GM08714 (cell line): ENCODE data around the gene SLC25A11.
"Not testable (repeated sequence)": the region's sequence is repeated elsewhere in the genome, so short reads cannot be mapped to it uniquely, and the experiment has no call there.

Experiments
- H3K4me3 ChIP-seq: fragments of 200-500 bp; sonication (Bioruptor generic); 2 replicates; pipeline ENCODE4 v1.5.1; 2014; ENCODE audit warnings: mild to moderate bottlenecking, low read length, inconsistent platforms
- ZNF274 ChIP-seq: IDR thresholded peaks from 2 replicates; pipeline ENCODE4 v1.6.1; 2012; ENCODE audit warnings: mild to moderate bottlenecking, low read depth, low read length

The SLC25A11 gene

DNA sequence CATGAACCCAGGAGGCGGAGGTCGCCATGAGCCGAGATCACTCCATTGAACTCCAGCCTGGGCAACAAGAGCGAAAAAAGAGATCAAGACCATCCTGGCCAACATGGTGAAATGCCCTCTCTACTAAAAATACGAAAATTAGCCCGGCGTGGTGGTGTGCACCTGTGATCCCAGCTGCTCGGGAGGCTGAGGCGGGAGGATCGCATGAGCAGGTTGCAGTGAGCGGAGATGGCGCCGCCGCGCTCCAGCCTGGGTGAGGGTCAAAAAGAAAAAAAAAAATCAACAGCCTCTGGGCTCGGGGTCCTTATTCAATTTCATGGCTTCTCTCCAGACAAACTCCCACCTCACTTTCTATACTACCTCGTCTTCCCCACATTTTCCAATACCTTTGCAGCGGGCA, 11.0 kb downstream of the SLC25A11 start:
- H3K4me3 ChIP-seq = no peak overlapping the region
- no peak for TF ChIP-seq ZNF274

DNA sequence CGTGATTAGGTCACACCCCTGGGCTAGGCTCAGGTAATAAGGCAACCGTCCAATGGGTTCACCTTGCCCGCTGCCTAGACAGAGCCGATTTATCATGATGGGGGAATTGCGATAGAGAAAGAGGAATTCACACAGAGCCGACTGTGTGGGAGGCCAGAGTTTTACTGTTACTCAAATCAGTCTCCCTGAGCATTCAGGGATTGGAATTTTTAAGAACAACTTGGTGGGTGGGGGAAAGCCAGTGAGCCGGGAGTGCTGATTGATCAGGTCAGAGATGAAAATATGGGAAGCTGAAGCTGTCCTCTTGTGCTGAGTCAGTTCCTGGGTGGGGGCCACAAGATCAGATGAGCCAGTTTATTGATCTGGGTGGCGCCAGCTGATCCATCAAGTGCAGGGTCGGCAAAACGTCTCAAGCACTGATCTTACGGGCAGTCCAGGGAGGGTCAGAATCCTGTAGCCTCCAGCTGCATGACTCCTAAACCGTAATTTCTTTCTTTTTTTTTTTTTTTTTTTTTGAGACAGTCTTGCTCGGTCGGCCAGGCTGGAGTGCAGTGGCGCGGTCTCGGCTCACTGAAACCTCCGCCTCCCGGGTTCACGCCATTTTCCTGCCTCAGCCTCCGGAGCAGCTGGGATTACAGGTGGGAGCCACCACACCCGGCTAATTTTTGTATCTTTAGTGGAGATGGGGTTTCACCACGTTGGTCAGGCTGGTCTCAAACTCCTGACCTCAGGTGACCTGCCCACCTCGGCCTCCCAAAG, 13.1 kb downstream of the SLC25A11 start:
- H3K4me3 ChIP-seq = not testable (repeated sequence)

DNA sequence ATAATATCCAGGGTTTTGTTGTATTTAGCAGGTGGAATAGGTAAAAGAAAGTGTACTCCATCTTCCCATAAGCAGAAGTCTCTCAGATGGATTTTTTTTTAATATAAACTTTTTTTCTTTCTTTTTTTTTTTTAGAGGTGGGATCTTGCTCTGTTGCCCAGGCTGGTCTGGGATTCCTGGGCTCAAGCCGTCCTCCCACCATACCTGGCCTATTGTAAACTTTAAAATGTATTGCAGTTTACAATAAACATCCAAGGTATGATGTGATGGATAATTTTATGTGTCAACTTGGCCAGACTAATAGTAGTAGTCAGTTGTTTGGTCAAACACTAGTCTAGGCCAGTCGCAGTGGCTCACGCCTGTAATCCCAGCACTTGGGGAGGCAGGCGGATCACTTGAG, 18.5 kb downstream of the SLC25A11 start:
- no peak overlapping the region for H3K4me3 ChIP-seq
- TF ChIP-seq ZNF274 = no peak

DNA sequence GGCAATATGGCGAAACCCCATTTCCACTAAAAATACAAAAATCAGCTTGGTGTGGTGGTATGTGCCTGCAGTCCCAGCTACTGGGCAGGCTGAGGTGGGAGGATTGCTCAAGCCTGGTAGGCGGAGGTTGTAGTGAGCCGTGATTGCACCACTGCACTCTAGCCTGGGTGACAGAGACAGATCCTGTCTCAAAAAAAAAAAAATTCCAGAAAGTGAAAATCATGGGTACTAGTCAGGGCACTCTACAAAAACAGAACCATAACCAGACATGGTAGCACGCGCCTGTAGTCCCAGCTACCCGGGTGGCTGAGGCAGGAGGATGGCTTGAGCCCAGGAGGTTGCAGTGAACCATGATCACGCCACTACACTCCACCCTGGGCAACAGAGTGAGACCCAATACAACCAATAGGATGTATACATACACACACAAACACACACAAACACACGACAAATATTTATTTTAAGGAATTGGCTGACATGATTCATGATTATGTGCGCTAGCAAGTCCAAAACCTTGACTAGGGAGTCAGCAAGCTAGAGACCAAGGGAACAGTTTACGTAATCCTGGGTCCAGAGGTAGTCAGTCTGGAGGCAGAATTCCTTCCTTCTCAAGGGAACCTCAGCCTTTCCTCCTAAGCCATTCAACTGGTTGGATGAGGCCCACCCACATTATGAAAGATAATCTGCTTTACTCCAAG, 19.3 kb downstream of the SLC25A11 start:
- no peak for TF ChIP-seq ZNF274
- H3K4me3 ChIP-seq = no peak overlapping the region

DNA sequence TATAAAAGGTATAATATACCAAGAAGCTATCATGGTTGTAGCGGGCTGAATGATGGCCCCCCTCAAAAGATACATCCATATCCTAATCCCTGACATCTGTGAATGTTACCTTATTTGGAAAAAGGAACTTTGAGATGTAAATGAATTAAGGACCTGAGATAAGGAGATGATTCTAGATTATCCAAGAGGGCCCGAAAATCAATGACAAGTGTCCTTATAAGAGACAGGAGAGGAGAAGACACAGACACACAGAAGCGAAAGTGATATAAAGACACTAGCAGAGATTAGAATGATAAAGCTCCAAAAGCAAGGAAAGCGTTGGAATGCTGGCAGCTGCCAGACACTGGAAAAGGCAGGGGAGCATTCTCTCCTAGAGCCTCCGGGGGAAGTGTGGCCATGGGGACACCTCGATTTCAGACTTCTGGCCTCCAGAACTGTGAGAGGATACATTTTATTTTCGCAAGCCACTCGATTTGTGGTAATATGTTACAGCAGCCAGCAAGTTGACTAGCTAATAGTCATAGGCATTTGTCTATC, 20.3 kb downstream of the SLC25A11 start:
- TF ChIP-seq ZNF274 = no peak
- no peak overlapping the region for H3K4me3 ChIP-seq

DNA sequence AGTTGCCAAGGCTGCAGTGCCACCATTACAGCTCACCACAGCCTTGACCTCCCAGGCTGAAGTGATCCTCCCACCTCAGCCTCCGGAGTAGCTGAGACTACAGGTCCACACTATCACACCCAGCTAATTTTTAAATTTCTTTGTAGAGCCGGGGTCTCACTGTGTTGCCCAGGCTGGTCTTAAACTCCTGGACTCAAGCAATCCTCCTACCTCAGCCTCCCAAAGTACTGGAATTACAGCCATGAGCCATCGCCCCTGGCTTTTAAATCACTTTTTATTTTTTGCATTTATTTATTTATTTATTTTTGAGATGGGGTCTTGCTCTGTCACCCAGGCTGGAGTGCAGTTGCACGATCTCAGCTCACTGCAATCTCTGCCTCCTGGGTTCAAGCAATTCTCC, 25.3 kb downstream of the SLC25A11 start:
- not testable (repeated sequence) for H3K4me3 ChIP-seq

DNA sequence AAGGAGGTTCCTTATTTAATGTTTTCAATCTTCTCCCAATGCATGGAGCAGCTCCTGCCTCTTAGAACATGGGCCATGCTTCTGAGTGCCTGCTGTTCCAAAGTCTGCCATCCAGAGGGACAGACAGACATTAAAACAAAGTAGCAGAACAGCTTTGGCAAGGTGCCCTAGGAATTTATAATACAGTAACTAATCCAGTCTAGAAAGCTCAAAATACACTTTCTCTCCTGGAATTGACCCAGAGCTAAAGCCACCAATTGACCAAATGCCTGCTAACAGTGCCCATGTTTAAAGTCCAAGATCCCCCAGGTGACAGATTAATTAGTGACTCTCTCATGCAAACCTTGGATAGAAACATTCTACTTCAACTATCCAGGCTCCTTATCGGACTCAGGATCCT, 25.9 kb downstream of the SLC25A11 start:
- H3K4me3 ChIP-seq = no peak overlapping the region
- TF ChIP-seq ZNF274 = no peak

DNA sequence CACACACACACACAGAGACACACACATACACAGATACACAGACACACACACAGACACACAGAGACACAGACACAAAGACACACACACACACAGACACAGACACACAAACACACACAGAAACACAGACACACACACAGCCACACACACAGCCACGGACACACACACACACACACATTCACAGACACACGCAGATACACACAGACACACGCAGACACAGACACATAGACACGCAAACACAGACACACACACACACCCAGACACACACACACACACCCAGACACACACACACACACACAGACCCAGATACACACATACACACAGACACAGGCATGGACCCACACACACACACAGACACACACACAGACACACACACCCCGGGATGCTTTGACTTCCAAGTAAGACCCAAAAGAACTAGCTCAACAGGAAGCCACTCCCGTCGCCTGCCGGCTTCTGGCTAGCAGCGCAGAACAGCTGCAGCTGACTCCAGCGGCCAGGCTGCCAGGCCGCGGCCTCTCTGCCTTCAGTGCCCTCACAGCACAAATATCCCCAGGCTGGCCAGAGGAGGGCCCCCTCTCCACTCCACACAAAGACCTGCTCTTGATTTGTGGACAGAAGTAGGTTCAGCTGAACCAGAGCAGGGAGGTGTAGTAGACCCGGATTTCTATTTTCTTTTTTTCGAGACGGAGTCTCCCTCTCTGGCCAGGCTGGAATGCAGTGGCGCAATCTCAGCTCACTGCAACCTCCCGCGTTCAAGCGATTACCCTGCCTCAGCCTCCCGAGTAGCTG, 30.9 kb downstream of the SLC25A11 start:
- no peak overlapping the region for H3K4me3 ChIP-seq

DNA sequence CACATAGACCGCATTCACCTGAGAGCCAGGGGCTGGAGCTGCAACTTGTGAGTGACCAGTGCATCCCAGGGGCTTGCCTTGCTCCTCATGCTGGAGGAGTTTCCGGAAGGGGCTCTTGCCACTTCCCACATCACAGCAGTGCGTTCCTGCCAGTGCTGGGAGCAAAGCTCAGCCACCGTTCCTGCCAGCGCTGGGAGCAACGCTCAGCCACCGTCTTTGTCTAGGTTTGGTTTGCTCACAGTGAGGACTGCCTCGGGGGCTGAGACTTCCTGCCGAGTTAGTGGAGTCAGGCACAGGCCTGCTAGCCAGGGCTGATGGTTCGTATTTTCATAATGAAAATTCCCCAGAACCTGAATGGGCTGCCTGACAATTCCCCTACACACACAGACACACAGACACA, 31.5 kb downstream of the SLC25A11 start:
- TF ChIP-seq ZNF274 = no peak
- no peak overlapping the region for H3K4me3 ChIP-seq

More for the DNA sequence above, 30.9 kb downstream of the SLC25A11 start:
- TF ChIP-seq ZNF274 = no peak

DNA sequence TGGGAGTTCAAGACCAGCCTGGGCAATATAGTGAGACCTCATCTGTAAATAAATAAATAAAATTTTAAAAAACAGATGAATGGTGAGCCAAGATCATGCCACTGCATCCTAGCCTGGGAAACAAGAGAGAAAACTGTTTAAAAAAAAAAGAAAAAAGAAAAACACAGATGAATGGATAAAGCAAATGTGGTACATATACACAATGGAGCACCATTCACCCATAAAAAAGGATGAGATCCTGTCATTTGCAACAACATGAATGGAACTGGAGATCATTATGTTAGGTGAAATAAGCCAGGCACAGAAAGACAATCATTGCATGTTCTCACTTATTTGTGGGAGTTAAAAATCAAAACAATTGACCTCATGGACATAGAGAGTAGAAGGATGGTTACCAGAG, 33.2 kb downstream of the SLC25A11 start:
- not testable (repeated sequence) for H3K4me3 ChIP-seq

DNA sequence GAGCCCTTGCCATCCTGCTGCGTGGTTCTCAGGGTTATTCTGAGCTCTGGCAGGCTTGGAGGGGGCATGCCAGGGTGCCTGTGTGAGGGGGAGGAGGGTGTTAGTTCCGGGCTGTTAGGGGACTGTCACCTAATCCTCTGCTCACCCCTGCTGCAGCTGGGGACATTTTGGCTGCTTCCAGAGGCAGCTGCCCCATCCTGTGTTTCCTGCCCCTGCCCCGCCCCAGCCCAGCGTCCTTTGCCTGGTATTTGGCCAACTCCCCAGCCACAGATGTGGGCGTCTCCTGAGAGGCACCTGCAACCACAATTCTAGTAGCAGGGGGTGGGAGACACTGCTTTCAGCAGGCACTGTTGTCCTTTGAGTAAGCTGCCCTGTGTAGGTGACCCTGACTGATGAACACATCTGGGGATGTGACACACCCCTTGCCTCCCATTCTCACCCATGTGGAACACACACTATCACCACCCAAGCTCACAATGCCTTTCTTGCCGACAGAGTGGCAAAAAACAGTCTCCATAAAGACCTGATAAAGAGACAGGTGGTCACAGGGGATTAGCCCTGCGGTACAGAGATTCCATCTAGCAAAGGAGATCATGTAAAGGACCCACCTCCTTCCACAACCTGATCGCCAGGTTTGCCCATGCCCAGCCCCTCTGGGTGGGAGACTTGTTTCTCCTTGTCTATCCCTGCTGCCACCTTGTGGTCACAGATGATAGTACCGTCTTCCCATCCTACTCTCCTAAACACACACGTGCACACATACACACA, 36.6 kb downstream of the SLC25A11 start, which contains the start of gene CHRNE:
Gene CHRNE (minus strand): TSS at position 48 of the 768 bp plus-strand sequence. CDS start 35 bp downstream, at position 13.
- TF ChIP-seq ZNF274 = no peak
- H3K4me3 ChIP-seq = no peak within 1 kb of the TSS

DNA sequence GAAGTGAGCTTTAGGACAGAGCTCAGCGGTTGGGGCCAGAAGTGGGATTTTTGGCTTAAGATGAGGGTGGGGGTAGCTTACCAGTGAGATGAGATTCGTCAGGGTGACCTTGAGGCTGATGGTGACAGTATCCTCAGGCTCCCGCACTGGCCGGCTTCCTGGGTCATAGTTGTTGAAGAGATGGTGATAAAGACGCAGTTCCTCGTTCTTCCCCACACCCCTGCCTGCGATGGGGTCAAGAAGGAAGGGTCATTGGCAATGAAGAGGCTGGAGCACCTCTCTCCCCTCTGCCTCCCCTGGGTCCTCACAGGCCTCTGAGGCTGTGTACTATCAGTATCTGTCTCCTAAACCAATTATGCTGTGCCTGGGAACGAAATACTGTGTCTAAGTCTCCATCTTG, 37.3 kb downstream of the SLC25A11 start:
- TF ChIP-seq ZNF274 = no peak
- no peak overlapping the region for H3K4me3 ChIP-seq

DNA sequence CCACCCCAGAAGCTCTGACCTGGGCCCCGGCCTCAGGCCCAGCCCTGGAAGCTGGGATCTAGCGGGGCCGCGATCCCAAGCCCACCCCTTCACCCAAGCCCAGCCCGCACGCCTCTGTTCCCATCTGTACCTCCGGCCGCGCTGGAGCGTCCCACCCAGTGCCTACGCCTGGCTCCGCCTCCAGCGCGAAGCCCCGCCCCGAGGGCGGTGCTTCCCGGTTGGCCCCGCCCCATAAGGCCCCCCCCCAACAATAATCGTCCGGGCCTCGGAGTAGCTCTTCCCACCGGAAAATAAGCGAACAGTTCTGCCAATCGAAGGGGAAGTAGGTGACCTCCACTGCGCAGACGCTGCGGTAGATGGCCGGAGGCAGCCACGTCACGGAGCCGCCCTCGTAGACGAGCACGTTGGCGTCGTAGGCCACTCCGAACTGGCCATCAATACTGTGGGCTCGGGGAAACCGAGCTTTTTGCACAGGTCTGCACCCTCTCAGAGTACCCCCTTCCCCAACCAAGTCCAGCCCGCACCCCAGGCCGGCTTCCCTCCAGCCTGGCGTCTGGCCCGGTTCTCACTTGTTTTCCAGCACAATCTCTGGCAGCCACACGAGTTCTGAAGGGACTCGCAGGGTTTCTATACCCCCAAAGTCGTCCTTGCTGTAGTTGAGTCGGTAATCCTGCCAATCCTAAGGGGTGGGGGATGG, 38.0 kb downstream of the SLC25A11 start:
- H3K4me3 ChIP-seq = no peak overlapping the region
- no peak for TF ChIP-seq ZNF274
